SK-N-SH (cell line): Measurements from ENCODE around the gene SEC11A.
"Not testable (repeated sequence)": the region's sequence is repeated elsewhere in the genome, so short reads cannot be mapped to it uniquely, and the experiment has no call there.

Experiments
- CHD2 ChIP-seq: fragments of 150-350 bp; IDR thresholded peaks from 2 replicates; pipeline ENCODE4 v1.6.1; 2018; ENCODE audit warnings: low read length; ENCODE audit not compliant: partially characterized antibody
- EZH2phosphoT487 ChIP-seq: fragments of 200-600 bp; sonication (generic); IDR thresholded peaks from 2 replicates; pipeline ENCODE4 v1.6.1; 2017; ENCODE audit warnings: low read depth, mixed run types, mild to moderate bottlenecking, antibody characterized with exemption, moderate library complexity, borderline replicate concordance
- GATA2 ChIP-seq: sonication (generic); formaldehyde crosslinking; IDR thresholded peaks from 2 replicates; pipeline ENCODE4 v1.5.0; 2020; ENCODE audit warnings: mild to moderate bottlenecking, missing genetic modification reagents
- POLR2AphosphoS5 ChIP-seq: IDR thresholded peaks from 2 replicates; pipeline ENCODE4 v1.6.1; 2012; ENCODE audit warnings: low read depth, low read length
- RAD21 ChIP-seq: IDR thresholded peaks from 2 replicates; pipeline ENCODE4 v1.6.1; 2012; ENCODE audit warnings: mild to moderate bottlenecking, low read length
- RCOR1 ChIP-seq: fragments of 150-350 bp; IDR thresholded peaks from 2 replicates; pipeline ENCODE4 v1.6.1; 2017; ENCODE audit warnings: antibody characterized with exemption, low read length
- TAF1 ChIP-seq: IDR thresholded peaks from 2 replicates; pipeline ENCODE4 v1.6.1; 2012; ENCODE audit warnings: low read depth, mild to moderate bottlenecking, low read length, moderate library complexity, borderline replicate concordance
- TCF12 ChIP-seq: IDR thresholded peaks from 2 replicates; pipeline ENCODE4 v1.4.0; 2012
- TF ChIP-seq, protein P1 (sequence below): fragments of 200-600 bp; sonication (generic); IDR thresholded peaks from 2 replicates; pipeline ENCODE4 v1.6.1; 2017; ENCODE audit warnings: antibody characterized with exemption, mild to moderate bottlenecking, moderate library complexity
- TF ChIP-seq, protein P2 (sequence below): fragments of 150-350 bp; IDR thresholded peaks from 2 replicates; pipeline ENCODE4 v1.6.1; 2017; ENCODE audit warnings: antibody characterized with exemption, low read length, low read depth, borderline replicate concordance

- TF ChIP-seq, protein P1, sequence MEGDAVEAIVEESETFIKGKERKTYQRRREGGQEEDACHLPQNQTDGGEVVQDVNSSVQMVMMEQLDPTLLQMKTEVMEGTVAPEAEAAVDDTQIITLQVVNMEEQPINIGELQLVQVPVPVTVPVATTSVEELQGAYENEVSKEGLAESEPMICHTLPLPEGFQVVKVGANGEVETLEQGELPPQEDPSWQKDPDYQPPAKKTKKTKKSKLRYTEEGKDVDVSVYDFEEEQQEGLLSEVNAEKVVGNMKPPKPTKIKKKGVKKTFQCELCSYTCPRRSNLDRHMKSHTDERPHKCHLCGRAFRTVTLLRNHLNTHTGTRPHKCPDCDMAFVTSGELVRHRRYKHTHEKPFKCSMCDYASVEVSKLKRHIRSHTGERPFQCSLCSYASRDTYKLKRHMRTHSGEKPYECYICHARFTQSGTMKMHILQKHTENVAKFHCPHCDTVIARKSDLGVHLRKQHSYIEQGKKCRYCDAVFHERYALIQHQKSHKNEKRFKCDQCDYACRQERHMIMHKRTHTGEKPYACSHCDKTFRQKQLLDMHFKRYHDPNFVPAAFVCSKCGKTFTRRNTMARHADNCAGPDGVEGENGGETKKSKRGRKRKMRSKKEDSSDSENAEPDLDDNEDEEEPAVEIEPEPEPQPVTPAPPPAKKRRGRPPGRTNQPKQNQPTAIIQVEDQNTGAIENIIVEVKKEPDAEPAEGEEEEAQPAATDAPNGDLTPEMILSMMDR = not testable (repeated sequence)
- not testable (repeated sequence) for TF ChIP-seq TCF12; POLR2AphosphoS5; TAF1; CHD2; RAD21; GATA2 (CRISPR knock-in tag); EZH2phosphoT487; RCOR1
- TF ChIP-seq, protein P2, sequence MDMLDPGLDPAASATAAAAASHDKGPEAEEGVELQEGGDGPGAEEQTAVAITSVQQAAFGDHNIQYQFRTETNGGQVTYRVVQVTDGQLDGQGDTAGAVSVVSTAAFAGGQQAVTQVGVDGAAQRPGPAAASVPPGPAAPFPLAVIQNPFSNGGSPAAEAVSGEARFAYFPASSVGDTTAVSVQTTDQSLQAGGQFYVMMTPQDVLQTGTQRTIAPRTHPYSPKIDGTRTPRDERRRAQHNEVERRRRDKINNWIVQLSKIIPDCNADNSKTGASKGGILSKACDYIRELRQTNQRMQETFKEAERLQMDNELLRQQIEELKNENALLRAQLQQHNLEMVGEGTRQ = not testable (repeated sequence)
Observed at GRCh38 chr15:84642640-84643039, 73.3 kb downstream of the SEC11A start.
